AG10803 (cell line): ENCODE results near the gene SERPINB6.

Experiments used
- DNase-seq: peaks from one replicate; pipeline ENCODE4 v3.0.0; 2010; ENCODE audit warnings: low read depth
- H3K4me3 ChIP-seq: 2 replicates; pipeline ENCODE4 v1.5.1; 2011; ENCODE audit warnings: mild to moderate bottlenecking, low read length, control low read depth
- TF ChIP-seq, protein P1 (sequence below): conservative IDR thresholded peaks from 2 replicates; pipeline ENCODE4 v1.5.1; 2011; ENCODE audit warnings: mild to moderate bottlenecking, low read length, control low read depth, inconsistent platforms

The SERPINB6 gene

DNA sequence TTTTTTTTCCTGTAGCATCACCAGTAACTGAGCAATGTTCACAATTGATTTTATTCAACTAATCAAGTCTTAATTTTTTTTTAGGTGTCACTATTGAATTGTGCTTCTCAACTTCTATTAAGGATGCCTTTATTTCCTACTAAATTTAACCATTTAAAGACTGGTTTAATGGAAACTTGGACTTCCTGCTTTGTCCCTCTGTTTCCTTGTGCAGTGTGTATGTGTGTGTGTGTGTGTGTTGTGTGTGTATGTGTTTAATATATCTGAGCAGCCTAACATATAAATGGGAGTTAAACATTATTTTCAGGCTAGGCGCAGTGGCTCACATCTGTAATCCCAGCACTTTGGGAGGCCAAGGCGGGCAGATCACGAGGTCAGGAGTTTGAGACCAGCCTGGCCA lies 1.8 kb downstream of the SERPINB6 start:
- no peak for DNase-seq
- TF ChIP-seq, protein P1, sequence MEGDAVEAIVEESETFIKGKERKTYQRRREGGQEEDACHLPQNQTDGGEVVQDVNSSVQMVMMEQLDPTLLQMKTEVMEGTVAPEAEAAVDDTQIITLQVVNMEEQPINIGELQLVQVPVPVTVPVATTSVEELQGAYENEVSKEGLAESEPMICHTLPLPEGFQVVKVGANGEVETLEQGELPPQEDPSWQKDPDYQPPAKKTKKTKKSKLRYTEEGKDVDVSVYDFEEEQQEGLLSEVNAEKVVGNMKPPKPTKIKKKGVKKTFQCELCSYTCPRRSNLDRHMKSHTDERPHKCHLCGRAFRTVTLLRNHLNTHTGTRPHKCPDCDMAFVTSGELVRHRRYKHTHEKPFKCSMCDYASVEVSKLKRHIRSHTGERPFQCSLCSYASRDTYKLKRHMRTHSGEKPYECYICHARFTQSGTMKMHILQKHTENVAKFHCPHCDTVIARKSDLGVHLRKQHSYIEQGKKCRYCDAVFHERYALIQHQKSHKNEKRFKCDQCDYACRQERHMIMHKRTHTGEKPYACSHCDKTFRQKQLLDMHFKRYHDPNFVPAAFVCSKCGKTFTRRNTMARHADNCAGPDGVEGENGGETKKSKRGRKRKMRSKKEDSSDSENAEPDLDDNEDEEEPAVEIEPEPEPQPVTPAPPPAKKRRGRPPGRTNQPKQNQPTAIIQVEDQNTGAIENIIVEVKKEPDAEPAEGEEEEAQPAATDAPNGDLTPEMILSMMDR, result no peak
- H3K4me3 ChIP-seq, result no peak overlapping the region

DNA sequence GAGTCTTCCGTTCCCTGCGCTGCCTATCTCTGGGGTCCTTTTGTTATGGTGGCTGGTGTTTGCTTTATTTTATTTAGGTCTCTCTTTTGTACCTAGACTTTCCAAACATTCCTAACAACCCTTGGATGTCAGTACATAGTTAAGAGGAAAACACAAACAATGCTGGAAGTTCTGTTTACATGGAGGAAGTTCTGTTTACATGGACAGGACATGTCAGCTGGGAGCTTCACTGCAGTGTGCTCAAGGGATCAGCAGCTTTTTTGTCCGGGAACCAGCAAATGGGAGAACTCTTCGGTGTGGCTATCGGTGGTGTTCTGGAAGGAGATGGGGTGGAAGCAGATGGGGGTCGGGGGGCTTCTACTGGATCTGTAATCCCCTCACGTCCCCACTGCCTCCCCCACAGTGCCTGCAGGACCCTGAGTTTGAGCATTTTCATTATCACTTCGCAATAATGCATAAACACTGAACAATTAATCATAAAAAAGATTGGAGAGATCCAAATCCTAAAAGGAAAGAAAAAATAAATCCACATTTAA lies 2.7 kb downstream of the SERPINB6 start:
- DNase-seq, result no peak
- no peak overlapping the region for H3K4me3 ChIP-seq
- TF ChIP-seq, protein P1, result no peak

DNA sequence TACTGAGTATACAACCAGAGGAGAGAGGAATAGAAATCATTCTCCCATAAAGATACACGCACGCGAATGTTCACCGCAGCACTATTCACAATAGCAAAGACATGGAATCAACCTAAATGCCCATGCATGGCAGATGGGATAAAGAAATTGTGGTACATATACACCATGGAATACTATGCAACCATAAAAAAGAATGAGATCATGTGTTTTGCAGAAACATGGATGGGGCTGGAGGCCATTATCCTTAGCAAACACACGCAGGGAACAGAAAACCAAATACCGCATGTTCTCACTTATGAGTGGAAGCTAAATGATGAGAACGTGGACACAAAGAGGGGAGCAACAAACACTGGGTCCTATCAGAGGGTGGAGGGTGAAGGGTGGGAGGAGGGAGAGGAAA lies 3.4 kb downstream of the SERPINB6 start:
- DNase-seq, result no peak
- H3K4me3 ChIP-seq, result no peak overlapping the region
- TF ChIP-seq, protein P1, result no peak

DNA sequence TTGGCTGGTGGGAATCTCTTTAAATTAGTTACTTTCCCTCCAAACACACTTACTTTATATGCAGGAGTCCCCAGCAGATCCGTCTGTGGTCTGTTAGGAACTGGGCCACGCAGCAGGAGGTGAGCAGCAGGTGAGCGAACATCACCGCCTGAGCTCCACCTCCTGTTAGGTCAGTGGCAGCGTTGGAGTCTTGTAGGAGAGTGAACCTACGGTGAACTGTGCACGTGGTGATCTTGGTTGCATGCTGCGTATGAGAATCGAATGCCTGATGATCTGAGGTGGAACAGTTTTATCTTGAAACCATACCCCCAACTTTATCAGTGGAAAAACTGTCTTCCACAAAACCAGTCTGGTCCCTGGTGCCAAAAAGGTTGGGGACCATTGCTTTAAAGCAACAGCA lies 5.0 kb downstream of the SERPINB6 start:
- DNase-seq, result no peak
- TF ChIP-seq, protein P1, result no peak
- H3K4me3 ChIP-seq, result no peak overlapping the region

DNA sequence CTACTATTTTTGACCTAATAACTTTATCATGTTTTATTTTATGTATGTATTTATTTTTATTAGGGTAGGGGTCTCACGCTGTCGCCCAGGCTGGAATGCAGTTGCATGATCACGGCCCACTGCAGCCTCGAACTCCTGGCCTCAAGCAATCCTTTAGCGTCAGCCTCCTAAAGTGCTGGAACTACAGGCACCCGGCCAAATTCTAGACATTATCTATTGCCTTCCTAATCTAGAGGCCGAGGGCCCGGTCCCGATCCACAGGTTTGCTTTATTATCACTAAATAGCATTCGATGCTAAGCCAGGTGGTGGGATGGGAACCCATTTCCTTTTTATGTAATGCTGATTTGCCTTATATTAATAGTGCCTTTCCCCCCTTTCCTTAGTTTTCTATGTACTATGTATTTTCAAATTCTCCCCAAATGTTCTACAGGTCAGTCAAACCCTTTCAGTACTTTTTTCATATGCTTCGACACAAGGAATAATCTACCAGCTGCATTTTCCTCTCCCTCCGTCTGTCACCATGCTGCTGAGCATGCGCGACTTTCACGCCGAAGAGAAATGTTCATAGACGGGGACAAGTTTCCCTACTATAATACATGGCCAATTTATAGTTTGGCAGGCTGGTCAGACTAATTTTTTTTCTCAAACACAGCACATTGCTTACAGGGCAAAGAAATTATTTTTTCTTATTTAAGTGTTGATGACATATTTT lies 6.4 kb downstream of the SERPINB6 start:
- TF ChIP-seq, protein P1, result no peak
- DNase-seq, result no peak
- no peak overlapping the region for H3K4me3 ChIP-seq

DNA sequence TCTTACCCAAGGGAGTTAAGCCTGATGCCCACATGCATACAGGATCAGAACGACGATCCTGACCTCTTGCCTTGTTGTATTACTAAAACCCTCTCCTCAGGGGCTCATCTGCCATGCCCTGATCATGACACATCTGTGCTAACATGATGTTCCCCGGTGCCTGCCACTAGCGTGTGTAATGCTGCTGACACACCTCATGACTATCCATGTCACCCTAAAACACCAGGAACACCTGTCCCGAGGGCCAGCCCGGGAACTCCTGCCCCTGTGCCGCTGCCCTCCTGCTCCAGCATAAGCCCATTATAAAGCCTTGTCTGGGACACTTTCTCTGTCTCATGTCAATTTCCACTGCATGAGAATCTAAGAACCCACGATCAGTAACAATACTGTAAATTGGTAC lies 7.6 kb downstream of the SERPINB6 start:
- H3K4me3 ChIP-seq, result no peak overlapping the region
- TF ChIP-seq, protein P1, result no peak

DNA sequence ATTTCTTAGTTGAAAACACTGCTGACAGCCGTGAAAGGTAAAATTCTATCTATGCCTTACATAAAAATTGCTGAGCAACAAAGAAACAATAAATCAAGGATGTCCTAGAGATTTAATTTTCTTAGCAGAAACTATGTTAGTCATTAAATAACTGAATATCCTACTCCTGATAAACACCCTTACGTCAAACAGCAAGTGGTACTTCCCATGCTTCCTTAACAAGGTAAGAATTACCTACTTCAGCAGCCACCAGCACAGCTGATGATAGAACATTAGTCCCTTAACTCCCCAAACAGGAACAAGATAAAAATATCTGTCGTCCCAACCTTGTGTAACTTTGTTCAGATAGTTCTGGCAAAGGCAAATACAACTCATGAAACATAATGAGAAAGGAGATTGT lies 8.7 kb downstream of the SERPINB6 start:
- TF ChIP-seq, protein P1, result no peak
- H3K4me3 ChIP-seq, result no peak overlapping the region
- no peak for DNase-seq

More for the DNA sequence above, 7.6 kb downstream of the SERPINB6 start:
- DNase-seq, result no peak
